A673 (cell line): ENCODE data around the gene RNF213.

Experiments
- EZH2 ChIP-seq: fragments of 200-600 bp; sonication (generic); IDR thresholded peaks from 2 replicates; pipeline ENCODE4 v1.6.1; 2017; ENCODE audit warnings: borderline replicate concordance, low read depth, mild to moderate bottlenecking, mixed read lengths, antibody characterized with exemption, low read length; ENCODE audit not compliant: poor library complexity, severe bottlenecking
- TF ChIP-seq, protein P1 (sequence below): fragments of 300-800, 200-600 bp; sonication (generic); conservative IDR thresholded peaks from 2 replicates; pipeline ENCODE4 v1.5.1; 2017; ENCODE audit warnings: low read depth, mild to moderate bottlenecking, antibody characterized with exemption, low read length, moderate library complexity, mixed read lengths

DNA sequence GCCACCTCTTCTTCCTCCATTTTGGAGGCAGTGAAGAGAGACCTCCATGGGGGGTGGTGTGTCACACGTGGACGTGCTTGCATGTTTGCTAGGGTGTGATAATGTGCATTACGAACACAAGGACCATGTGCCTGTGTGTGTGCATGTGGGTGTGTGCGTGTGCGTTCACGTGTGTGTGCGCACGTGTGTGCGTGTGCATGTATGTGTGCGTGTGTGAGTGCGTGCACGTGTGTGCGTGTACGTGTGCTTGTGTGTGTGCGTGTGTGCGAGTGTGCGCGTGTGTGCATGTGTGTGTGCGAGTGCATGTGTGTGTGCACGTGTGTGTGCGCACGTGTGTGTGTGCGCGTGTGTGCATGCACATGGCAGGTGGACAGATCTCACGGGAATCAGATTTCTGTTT, 29.5 kb downstream of the RNF213 start:
- TF ChIP-seq, protein P1, sequence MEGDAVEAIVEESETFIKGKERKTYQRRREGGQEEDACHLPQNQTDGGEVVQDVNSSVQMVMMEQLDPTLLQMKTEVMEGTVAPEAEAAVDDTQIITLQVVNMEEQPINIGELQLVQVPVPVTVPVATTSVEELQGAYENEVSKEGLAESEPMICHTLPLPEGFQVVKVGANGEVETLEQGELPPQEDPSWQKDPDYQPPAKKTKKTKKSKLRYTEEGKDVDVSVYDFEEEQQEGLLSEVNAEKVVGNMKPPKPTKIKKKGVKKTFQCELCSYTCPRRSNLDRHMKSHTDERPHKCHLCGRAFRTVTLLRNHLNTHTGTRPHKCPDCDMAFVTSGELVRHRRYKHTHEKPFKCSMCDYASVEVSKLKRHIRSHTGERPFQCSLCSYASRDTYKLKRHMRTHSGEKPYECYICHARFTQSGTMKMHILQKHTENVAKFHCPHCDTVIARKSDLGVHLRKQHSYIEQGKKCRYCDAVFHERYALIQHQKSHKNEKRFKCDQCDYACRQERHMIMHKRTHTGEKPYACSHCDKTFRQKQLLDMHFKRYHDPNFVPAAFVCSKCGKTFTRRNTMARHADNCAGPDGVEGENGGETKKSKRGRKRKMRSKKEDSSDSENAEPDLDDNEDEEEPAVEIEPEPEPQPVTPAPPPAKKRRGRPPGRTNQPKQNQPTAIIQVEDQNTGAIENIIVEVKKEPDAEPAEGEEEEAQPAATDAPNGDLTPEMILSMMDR, result no peak
- TF ChIP-seq EZH2, result no peak
